Heart right ventricle (tissue), 16 donors: ENCODE results near the gene PREX1. TPM values are rescaled to one million over a fixed set of nuclear protein-coding genes. Genes with fewer than 3 reads are reported as not detected.
A peak's percentile ranks its signal among the peaks of the same experiment; 100 is the strongest.

Experiments
- ATAC-seq, 8 donors: fragments of 200-7000 bp; cut with Tn5 transposase; one replicate each; pipeline ENCODE4 v1.9.1; 2020; ENCODE audit warnings: mild to moderate bottlenecking in 8 of 8, moderate library complexity in 8 of 8, moderate number of reproducible peaks in 1 of 8
- DNase-seq, 2 donors: peaks; one replicate each; pipeline ENCODE4 v3.0.0-alpha.2; 2020
- H3K27ac ChIP-seq, 10 donors: fragments of 200-600 bp; sonication (generic) in 2 of 10; one replicate each; pipeline versions ENCODE4 v1.5.0 to v1.8.0; 2020 to 2022; ENCODE audit warnings: mild to moderate bottlenecking in 3 of 10
- H3K27me3 ChIP-seq, 7 donors: fragments of 200-600 bp; one replicate each; pipeline ENCODE4 v1.8.0; 2021 to 2022; ENCODE audit warnings: mild to moderate bottlenecking in 2 of 7
- H3K36me3 ChIP-seq, 9 donors: fragments of 200-600 bp; sonication (generic) in 1 of 9; one replicate each; pipeline versions ENCODE4 v1.5.0 to v1.8.0; 2020 to 2022; ENCODE audit warnings: mild to moderate bottlenecking in 2 of 9
- H3K4me1 ChIP-seq, 9 donors: fragments of 200-600 bp; sonication (generic) in 1 of 9; one replicate each; pipeline versions ENCODE4 v1.5.0 to v1.8.0; 2020 to 2022; ENCODE audit warnings: mild to moderate bottlenecking in 4 of 9
- H3K4me3 ChIP-seq, 10 donors: fragments of 200-600 bp; sonication (generic) in 2 of 10; one replicate each; pipeline versions ENCODE4 v1.5.0 to v1.8.0; 2020 to 2022; ENCODE audit warnings: mild to moderate bottlenecking in 7 of 10, moderate library complexity in 2 of 10
- H3K9me3 ChIP-seq, 11 donors: fragments of 200-600 bp in 10 of 11; sonication (generic) in 2 of 11; one replicate each; pipeline versions ENCODE4 v1.5.0 to v1.8.0; 2013 to 2022; ENCODE audit warnings: mild to moderate bottlenecking in 2 of 11, control low read depth in 1 of 11, moderate library complexity in 1 of 11
- CTCF ChIP-seq, 9 donors: fragments of 200-600 bp; sonication (generic) in 2 of 9; IDR thresholded peaks; one replicate each; pipeline versions ENCODE4 v1.5.0 to v1.8.0; 2021 to 2022; ENCODE audit warnings: antibody characterized with exemption in 9 of 9, mild to moderate bottlenecking in 5 of 9, moderate library complexity in 1 of 9
- WGBS, 2 donors: extraction: QIAGEN DNeasy Blood & Tissue Kit; methylation state at CpG; one replicate each; pipeline ENCODE4 v1.1.7; 2013; ENCODE audit warnings: inconsistent platforms in 1 of 2; 5-methylcytosine and 5-hydroxymethylcytosine counted together
- intact Hi-C, 10 donors: fragments of 100-400 bp; cut with DNase I; formaldehyde crosslinking; loops; one replicate each; pipeline versions ENCODE4 v1.11.1 to v1.14.2; 2022
- polyA plus RNA-seq, 2 donors: library from polyadenylated mRNA; stranded (reverse); fragments of 200-250 nt; gene quantifications; one replicate each; pipeline ENCODE4 v1.2.3, GENCODE V29; 2013
- total RNA-seq, 10 donors: library from RNA; stranded (reverse); fragmentation: NEBNext Ultra II Directional in 3 of 10; extraction: Animal tissue kit (Norgen Biotek cat#: 25700) in 3 of 10; gene quantifications; one replicate each; pipeline versions ENCODE4 v1.2.1 to v1.2.4, GENCODE V29; 2021 to 2023
- donor health status: Arrhythmogenic right ventricular cardiomyopathy.
- donor health status: ischemic (EF 13 %, LVEDD 7.1; RV severe dilation, severe dysfunction).
- donor health status: healthy with polysubstance abuse.
- donor health status: DM: no; HTN: yes; CAD: no.
- donor health status: DM: no; HTN: no; CAD: no.
- donor health status: ischemic (EF 25% LVEDD 6.9; RV normal size, moderate dysfunction).
- donor health status: ischemic (EF 25% LVEDD 5.7; RV mildly dilated, moderate dysfunction).
- donor health status: healthy.
- donor health status: DM: yes; HTN: yes; CAD: no.
- donor health status: Ischemic cardiomyopathy.
- donor health status: ischemic (EF 35%, LVEDD 5.7; RV mildly dilated, moderate dysfunction).
- donor health status: nonischemic (EF 11% LVEDD 7.7; RV severe dilation, severe dysfunction).
- donor health status: DM: yes; HTN: yes; CAD: no.
- donor health status: PGD.
- donor health status: ischemic (EF 29% LVEDD 5.4; RV normal size, mild dysfunction).
- donor health status: nonischemic (EF 23%, LVEDD 6.1; RV moderate dilation, normal function).

The PREX1 gene
- total and polyA plus RNA-seq, 12 donors = 4.6 to 23.4 (median 8.8) TPM

GRCh38 chr20:48694381-48694865, 133.4 kb downstream of the PREX1 start:
- no peak for TF ChIP-seq CTCF (IDR thresholded peaks at IDR 0.05)
- H3K4me1 ChIP-seq = peaks cover 0 to 29% (median 9%) of the 10 kb centered on the region in 9 donors
- DNase-seq (no peak), ATAC-seq (no peak)
- no peaks in the 10 kb centered on the region for H3K9me3 ChIP-seq
- H3K4me3 ChIP-seq = no peak overlapping the region
- H3K36me3 ChIP-seq = peaks cover 0 to 99% (median 0%) of the 10 kb centered on the region in 9 donors
- intact Hi-C loops = no loop called here
- H3K27ac ChIP-seq = no peak overlapping the region
- no peaks in the 10 kb centered on the region for H3K27me3 ChIP-seq
- 80 to 86% methylated on average over 7 of the region's 7 CpGs for WGBS, 2 donors

GRCh38 chr20:48691523-48691922, 136.3 kb downstream of the PREX1 start:
- no peak overlapping the region for H3K27ac ChIP-seq
- H3K36me3 ChIP-seq = peaks cover 0 to 95% (median 0%) of the 10 kb centered on the region in 9 donors
- peak in 1 of 2 donors; percentile 41 for DNase-seq
- H3K9me3 ChIP-seq = no peaks in the 10 kb centered on the region
- H3K4me3 ChIP-seq = no peak overlapping the region
- H3K27me3 ChIP-seq = no peaks in the 10 kb centered on the region
- 59 to 69% methylated on average over 7 of the region's 7 CpGs for WGBS, 2 donors
- peak in 6 of 8 donors; percentile 48 to 70 (median 55) for ATAC-seq
- TF ChIP-seq CTCF (IDR thresholded peaks at IDR 0.05) = no peak
- intact Hi-C loops = no loop called here
- peaks cover 0 to 25% (median 11%) of the 10 kb centered on the region in 9 donors for H3K4me1 ChIP-seq

- peak in 2 of 8 donors; percentile 36 to 45 for ATAC-seq
- WGBS, 2 donors = 67 to 76% methylated on average over 18 of the region's 18 CpGs
- Histone ChIP-seq H3K4me3 (no peak overlapping the region), H3K4me1 (peaks cover 0 to 31% (median 17%) of the 10 kb centered on the region in 9 donors), H3K27ac (no peak overlapping the region), H3K36me3 (peaks cover 0 to 88% (median 0%) of the 10 kb centered on the region in 9 donors), H3K27me3 (no peaks in the 10 kb centered on the region), H3K9me3 (no peaks in the 10 kb centered on the region)
- intact Hi-C loops = no loop called here
- no peak for DNase-seq
- no peak for TF ChIP-seq CTCF (IDR thresholded peaks at IDR 0.05)
Measured at GRCh38 chr20:48690888-48691287, 136.9 kb downstream of the PREX1 start.

GRCh38 chr20:48689874-48690571, 137.8 kb downstream of the PREX1 start:
- H3K4me1 ChIP-seq = peaks cover 0 to 39% (median 24%) of the 10 kb centered on the region in 9 donors
- intact Hi-C loops = loop anchor here in 3 of 10 donors (10.0 kb wide), 1 partner anchor 135 kb away; the partner anchor contains the start of gene PREX1 (in 3 of the 3)
- DNase-seq (no peak), ATAC-seq (no peak)
- peaks cover 0 to 86% (median 0%) of the 10 kb centered on the region in 9 donors for H3K36me3 ChIP-seq
- H3K27me3 ChIP-seq = no peaks in the 10 kb centered on the region
- no peaks in the 10 kb centered on the region for H3K9me3 ChIP-seq
- 97 to 98% methylated on average over 9 of the region's 9 CpGs for WGBS, 2 donors
- TF ChIP-seq CTCF (IDR thresholded peaks at IDR 0.05) = no peak
- no peak overlapping the region for H3K4me3 ChIP-seq
- H3K27ac ChIP-seq = peak overlapping the region in 1 of 10 donors; percentile 3
